Stimulated activated naive B cell treated with anti-CD40 and anti-IgM and Interleukin-4, amounts not matched to agents 10 μg/mL and 1 μg/mL and 100 μg/mL, for 72 hours (primary cell): Measurements from ENCODE around the gene EXOG.

Experiments
- ATAC-seq, 2 donors: fragments of 150-1000 bp; cut with Tn5 transposase; replicated peaks; 2 replicates each; pipeline ENCODE4 v1.10.0; 2021; ENCODE audit warnings: moderate library complexity in 1 of 2
- DNase-seq: peaks from one replicate; pipeline ENCODE4 v3.0.0; 2021
- H3K27ac Mint-ChIP-seq: one replicate; pipeline ENCODE4 v1.8.0; 2022; ENCODE audit warnings: mild to moderate bottlenecking, mixed read lengths
- H3K27me3 Mint-ChIP-seq, 2 donors: one replicate each; pipeline ENCODE4 v1.8.0; 2022; ENCODE audit warnings: mixed read lengths in 2 of 2
- H3K36me3 Mint-ChIP-seq, 2 donors: one replicate each; pipeline ENCODE4 v1.8.0; 2022; ENCODE audit warnings: mixed read lengths in 2 of 2, mild to moderate bottlenecking in 1 of 2
- H3K4me1 Mint-ChIP-seq, 2 donors: one replicate each; pipeline ENCODE4 v1.8.0; 2022; ENCODE audit warnings: mixed read lengths in 2 of 2, mild to moderate bottlenecking in 1 of 2
- H3K4me3 Mint-ChIP-seq, 2 donors: one replicate each; pipeline ENCODE4 v1.8.0; 2022; ENCODE audit warnings: mild to moderate bottlenecking in 2 of 2, mixed read lengths in 2 of 2, moderate library complexity in 1 of 2
- H3K9me3 Mint-ChIP-seq, 2 donors: one replicate each; pipeline ENCODE4 v1.8.0; 2022; ENCODE audit warnings: mixed read lengths in 2 of 2, mild to moderate bottlenecking in 1 of 2

EXOG gene

GRCh38 chr3:38552364-38552763 lies 56.2 kb downstream of the EXOG start:
- Mint-ChIP-seq H3K27me3 (peaks cover 0 to 5% of the 10 kb centered on the region in 2 donors), H3K9me3 (peaks cover 8 to 10% of the 10 kb centered on the region in 2 donors), H3K27ac (no peak overlapping the region), H3K4me1 (no peaks in the 10 kb centered on the region), H3K4me3 (no peak overlapping the region), H3K36me3 (no peaks in the 10 kb centered on the region)
- ATAC-seq (no peak), DNase-seq (no peak)

GRCh38 chr3:38553071-38553470 lies 56.9 kb downstream of the EXOG start:
- Mint-ChIP-seq H3K4me3 (no peak overlapping the region), H3K27me3 (peaks cover 0 to 5% of the 10 kb centered on the region in 2 donors), H3K4me1 (no peaks in the 10 kb centered on the region), H3K36me3 (no peaks in the 10 kb centered on the region), H3K27ac (no peak overlapping the region), H3K9me3 (peaks cover 8 to 10% of the 10 kb centered on the region in 2 donors)
- ATAC-seq (no peak), DNase-seq (no peak)

DNA sequence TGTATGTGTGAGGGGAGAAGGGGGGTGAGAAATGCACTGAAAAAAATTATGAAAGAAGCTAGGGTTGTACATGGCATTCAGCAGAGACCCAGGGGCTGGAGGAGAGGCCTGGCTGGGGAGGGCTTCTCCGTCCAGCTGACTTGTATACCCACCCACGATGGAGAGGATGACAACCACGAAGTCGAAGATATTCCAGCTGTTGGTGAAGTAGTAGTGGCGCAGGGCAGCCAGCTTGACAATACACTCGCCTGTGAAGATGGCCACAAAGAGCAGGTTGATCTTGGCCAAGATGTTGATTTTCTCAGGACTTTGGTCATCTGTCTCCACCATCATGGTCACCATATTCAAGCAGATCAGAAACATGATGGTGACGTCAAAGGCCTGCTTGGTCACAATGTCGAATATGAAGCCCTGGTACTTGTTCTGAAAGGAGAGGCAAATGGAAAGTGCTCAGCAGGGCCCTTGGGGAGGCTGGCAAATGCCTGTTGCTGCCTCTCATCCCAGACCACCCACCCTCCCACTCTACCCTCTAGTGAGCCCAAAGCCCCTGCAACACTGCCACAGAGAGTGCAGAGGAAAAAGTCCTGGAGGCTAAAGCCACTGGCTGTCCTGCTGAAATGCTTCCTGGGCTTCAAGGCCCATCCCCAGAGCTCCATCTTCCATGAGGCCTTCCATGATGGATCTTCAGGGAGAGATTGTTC lies 58.1 kb downstream of the EXOG start:
- H3K27me3 Mint-ChIP-seq, result peaks cover 0 to 5% of the 10 kb centered on the region in 2 donors

GRCh38 chr3:38555149-38555840 lies 59.2 kb downstream of the EXOG start:
- no peaks in the 10 kb centered on the region for H3K36me3 Mint-ChIP-seq
- no peak for DNase-seq
- no peak for ATAC-seq
- peaks cover 6 to 10% of the 10 kb centered on the region in 2 donors for H3K9me3 Mint-ChIP-seq
- no peaks in the 10 kb centered on the region for H3K4me1 Mint-ChIP-seq
- H3K4me3 Mint-ChIP-seq, result no peak overlapping the region
- H3K27me3 Mint-ChIP-seq, result peaks cover 0 to 5% of the 10 kb centered on the region in 2 donors
- no peak overlapping the region for H3K27ac Mint-ChIP-seq

More for the DNA sequence above, 58.1 kb downstream of the EXOG start:
- ATAC-seq, result no peak
- H3K27ac Mint-ChIP-seq, result no peak overlapping the region
- H3K4me3 Mint-ChIP-seq, result no peak overlapping the region
- no peaks in the 10 kb centered on the region for H3K4me1 Mint-ChIP-seq
- no peak for DNase-seq
- no peaks in the 10 kb centered on the region for H3K36me3 Mint-ChIP-seq
- H3K9me3 Mint-ChIP-seq, result peaks cover 8 to 10% of the 10 kb centered on the region in 2 donors

DNA sequence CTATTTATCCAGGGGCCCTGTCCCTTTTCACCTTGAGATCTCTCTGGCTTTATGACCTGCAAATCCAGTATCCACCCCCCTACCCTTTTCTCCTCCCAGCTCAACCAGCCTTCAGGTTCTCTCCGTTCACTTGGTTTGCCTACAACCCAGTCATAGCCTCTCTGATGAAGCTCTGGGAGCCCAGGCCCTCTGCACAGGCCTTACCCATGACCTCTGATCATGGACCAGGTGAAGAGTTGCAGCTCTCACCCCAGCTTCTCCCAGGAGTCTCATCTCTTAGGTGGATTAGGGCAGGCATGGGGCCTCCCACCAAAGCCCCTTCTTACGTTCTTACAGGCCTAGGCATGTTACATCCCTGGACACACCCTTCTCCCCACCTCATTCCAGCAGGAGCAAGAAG lies 59.8 kb downstream of the EXOG start:
- no peak overlapping the region for H3K27ac Mint-ChIP-seq
- H3K4me3 Mint-ChIP-seq, result no peak overlapping the region
- no peaks in the 10 kb centered on the region for H3K36me3 Mint-ChIP-seq
- H3K27me3 Mint-ChIP-seq, result peaks cover 0 to 5% of the 10 kb centered on the region in 2 donors
- no peaks in the 10 kb centered on the region for H3K4me1 Mint-ChIP-seq
- ATAC-seq (no peak), DNase-seq (no peak)
- H3K9me3 Mint-ChIP-seq, result peaks cover 6 to 8% of the 10 kb centered on the region in 2 donors

DNA sequence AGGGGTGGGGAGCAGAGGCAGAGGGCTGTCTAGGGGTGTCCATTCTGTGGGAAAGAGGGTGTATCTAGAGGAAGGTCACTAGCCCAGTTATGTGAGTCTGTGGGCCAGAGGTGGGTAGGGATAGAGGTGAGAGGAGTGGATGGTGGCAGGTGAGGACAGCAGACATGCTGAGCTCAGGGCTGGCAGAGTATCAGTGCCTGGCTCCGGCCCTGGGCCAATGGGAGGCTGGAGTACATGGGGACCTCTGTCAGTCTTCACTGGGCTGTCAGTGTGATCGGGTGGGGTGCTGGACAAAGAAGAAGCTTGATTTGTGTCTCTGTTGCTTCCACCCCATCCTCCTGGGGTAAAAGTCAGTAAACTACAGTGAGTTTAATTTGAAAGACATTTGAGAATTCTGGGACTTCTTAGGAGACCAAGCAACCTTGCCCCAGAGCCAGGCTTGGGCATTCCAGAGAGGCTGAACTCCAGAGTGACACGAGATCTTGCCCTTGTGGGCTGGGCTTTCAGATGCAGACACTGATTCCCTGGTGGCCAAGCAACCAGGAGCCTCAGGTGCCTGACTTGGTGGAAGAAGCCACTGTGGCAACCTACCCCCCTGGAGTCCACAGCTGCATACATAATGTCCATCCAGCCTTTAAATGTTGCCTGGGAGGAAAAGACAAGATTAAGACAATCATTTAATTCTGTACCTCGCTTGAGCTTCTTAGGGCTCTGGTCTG lies 60.7 kb downstream of the EXOG start:
- no peak overlapping the region for H3K27ac Mint-ChIP-seq
- no peak for ATAC-seq
- no peaks in the 10 kb centered on the region for H3K36me3 Mint-ChIP-seq
- no peak for DNase-seq
- peaks cover 6% of the 10 kb centered on the region in 2 donors for H3K9me3 Mint-ChIP-seq
- peaks cover 0 to 8% of the 10 kb centered on the region in 2 donors for H3K27me3 Mint-ChIP-seq
- no peak overlapping the region for H3K4me3 Mint-ChIP-seq
- H3K4me1 Mint-ChIP-seq, result no peaks in the 10 kb centered on the region

DNA sequence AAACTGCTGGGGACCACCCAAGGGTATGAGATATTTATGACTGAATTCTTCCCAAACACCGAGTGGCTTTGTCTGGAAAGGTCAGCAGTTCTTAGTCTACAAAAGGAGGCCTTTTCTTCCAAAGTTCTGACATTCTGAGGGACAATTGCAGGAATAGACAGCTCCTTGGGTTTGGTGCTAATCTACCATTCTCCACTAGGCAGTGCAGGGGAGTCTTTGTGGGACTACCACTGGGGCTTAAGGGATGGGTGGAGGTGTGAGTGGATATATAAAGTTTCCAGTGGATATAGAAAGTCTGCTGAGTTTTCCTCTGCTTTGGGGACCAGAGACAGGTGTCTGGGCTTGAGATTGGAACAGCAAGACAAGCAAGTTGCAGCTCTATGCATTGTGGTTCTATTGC lies 62.7 kb downstream of the EXOG start:
- H3K36me3 Mint-ChIP-seq, result no peaks in the 10 kb centered on the region
- DNase-seq (no peak), ATAC-seq (no peak)
- no peaks in the 10 kb centered on the region for H3K4me1 Mint-ChIP-seq
- H3K9me3 Mint-ChIP-seq, result peaks cover 4% of the 10 kb centered on the region in 2 donors
- H3K27me3 Mint-ChIP-seq, result peaks cover 0 to 11% of the 10 kb centered on the region in 2 donors
- H3K27ac Mint-ChIP-seq, result no peak overlapping the region
- H3K4me3 Mint-ChIP-seq, result no peak overlapping the region

DNA sequence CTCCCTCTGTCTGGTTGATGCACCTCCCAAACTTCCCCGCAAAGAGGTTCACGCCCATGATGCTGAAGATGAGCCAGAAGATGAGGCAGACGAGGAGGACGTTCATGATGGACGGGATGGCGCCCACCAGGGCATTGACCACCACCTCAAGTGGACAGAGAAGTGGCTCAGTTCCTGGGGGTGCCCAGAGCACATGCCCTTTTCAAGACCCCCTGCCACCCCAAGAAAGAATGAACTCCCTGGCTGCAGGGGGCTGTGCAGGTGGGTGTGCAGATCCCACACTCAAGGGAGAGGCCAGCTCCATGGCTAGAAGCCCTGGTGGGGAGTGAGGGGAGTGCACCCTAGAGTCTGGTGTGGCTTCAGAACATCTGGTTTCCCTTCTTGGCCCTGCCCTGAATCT lies 64.1 kb downstream of the EXOG start:
- ATAC-seq (no peak), DNase-seq (no peak)
- Mint-ChIP-seq H3K4me3 (no peak overlapping the region), H3K27me3 (peaks cover 0 to 11% of the 10 kb centered on the region in 2 donors), H3K27ac (no peak overlapping the region), H3K36me3 (no peaks in the 10 kb centered on the region), H3K9me3 (no peaks in the 10 kb centered on the region), H3K4me1 (no peaks in the 10 kb centered on the region)

- no peaks in the 10 kb centered on the region for H3K36me3 Mint-ChIP-seq
- no peaks in the 10 kb centered on the region for H3K4me1 Mint-ChIP-seq
- no peaks in the 10 kb centered on the region for H3K9me3 Mint-ChIP-seq
- H3K27me3 Mint-ChIP-seq, result peaks cover 0 to 7% of the 10 kb centered on the region in 2 donors
- DNase-seq (no peak), ATAC-seq (no peak)
- H3K4me3 Mint-ChIP-seq, result no peak overlapping the region
- no peak overlapping the region for H3K27ac Mint-ChIP-seq
These were observed 65.0 kb downstream of the EXOG start for GRCh38 chr3:38560996-38561717.

GRCh38 chr3:38561746-38562466 lies 65.8 kb downstream of the EXOG start:
- peaks cover 0 to 7% of the 10 kb centered on the region in 2 donors for H3K27me3 Mint-ChIP-seq

GRCh38 chr3:38562467-38562925 lies 66.4 kb downstream of the EXOG start:
- Mint-ChIP-seq H3K36me3 (no peaks in the 10 kb centered on the region), H3K4me3 (no peak overlapping the region), H3K4me1 (no peaks in the 10 kb centered on the region), H3K27me3 (peaks cover 0 to 7% of the 10 kb centered on the region in 2 donors), H3K9me3 (no peaks in the 10 kb centered on the region), H3K27ac (no peak overlapping the region)
- no peak for ATAC-seq
- no peak for DNase-seq

More at GRCh38 chr3:38561746-38562466, 65.8 kb downstream of the EXOG start:
- ATAC-seq (no peak), DNase-seq (no peak)
- Mint-ChIP-seq H3K36me3 (no peaks in the 10 kb centered on the region), H3K9me3 (no peaks in the 10 kb centered on the region), H3K4me3 (no peak overlapping the region), H3K27ac (no peak overlapping the region), H3K4me1 (no peaks in the 10 kb centered on the region)

GRCh38 chr3:38563070-38563885 lies 67.1 kb downstream of the EXOG start:
- no peak overlapping the region for H3K27ac Mint-ChIP-seq
- H3K27me3 Mint-ChIP-seq, result peaks cover 0 to 7% of the 10 kb centered on the region in 2 donors
- H3K36me3 Mint-ChIP-seq, result no peaks in the 10 kb centered on the region
- no peaks in the 10 kb centered on the region for H3K4me1 Mint-ChIP-seq
- DNase-seq (no peak), ATAC-seq (no peak)
- H3K9me3 Mint-ChIP-seq, result no peaks in the 10 kb centered on the region
- H3K4me3 Mint-ChIP-seq, result no peak overlapping the region

GRCh38 chr3:38563886-38564270 lies 67.7 kb downstream of the EXOG start:
- Mint-ChIP-seq H3K4me1 (no peaks in the 10 kb centered on the region), H3K27ac (no peak overlapping the region), H3K36me3 (no peaks in the 10 kb centered on the region), H3K4me3 (no peak overlapping the region), H3K27me3 (peaks cover 0 to 7% of the 10 kb centered on the region in 2 donors), H3K9me3 (no peaks in the 10 kb centered on the region)
- no peak for ATAC-seq
- DNase-seq, result no peak
